Lower leg skin (tissue), 3 donors: Measurements from ENCODE around the gene SMOC1.

Experiments
- POLR2A ChIP-seq, 2 donors: fragments of 450-650 bp; IDR thresholded peaks; one replicate each; pipeline ENCODE4 v1.6.1; 2016 to 2017; ENCODE audit warnings: antibody characterized with exemption in 2 of 2, mild to moderate bottlenecking in 1 of 2, moderate library complexity in 1 of 2
- TF ChIP-seq, protein P1 (sequence below), 3 donors: fragments of 450-650 bp; IDR thresholded peaks; one replicate each; pipeline ENCODE4 v1.5.1; 2016; ENCODE audit warnings: antibody characterized with exemption in 3 of 3, mild to moderate bottlenecking in 3 of 3, moderate library complexity in 2 of 3

DNA sequence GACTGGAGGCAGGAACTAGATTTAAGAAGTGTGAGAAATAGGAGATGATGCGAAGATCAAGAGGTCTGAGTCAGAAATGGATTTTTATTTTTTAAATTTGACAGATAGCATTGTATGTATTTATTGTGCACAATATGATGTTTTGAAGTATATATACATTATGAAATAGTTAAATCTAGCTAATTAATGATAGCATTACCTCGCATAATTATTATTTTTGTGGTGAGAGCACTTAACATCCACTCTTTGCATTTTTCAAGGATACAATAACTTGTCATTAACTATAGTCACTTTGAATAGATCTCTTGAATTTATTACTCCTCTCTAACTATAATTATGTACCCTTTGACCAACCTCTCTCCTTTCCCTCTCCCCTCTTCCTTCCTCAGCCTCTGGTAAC lies 3.7 kb downstream of the SMOC1 start:
- TF ChIP-seq, protein P1, sequence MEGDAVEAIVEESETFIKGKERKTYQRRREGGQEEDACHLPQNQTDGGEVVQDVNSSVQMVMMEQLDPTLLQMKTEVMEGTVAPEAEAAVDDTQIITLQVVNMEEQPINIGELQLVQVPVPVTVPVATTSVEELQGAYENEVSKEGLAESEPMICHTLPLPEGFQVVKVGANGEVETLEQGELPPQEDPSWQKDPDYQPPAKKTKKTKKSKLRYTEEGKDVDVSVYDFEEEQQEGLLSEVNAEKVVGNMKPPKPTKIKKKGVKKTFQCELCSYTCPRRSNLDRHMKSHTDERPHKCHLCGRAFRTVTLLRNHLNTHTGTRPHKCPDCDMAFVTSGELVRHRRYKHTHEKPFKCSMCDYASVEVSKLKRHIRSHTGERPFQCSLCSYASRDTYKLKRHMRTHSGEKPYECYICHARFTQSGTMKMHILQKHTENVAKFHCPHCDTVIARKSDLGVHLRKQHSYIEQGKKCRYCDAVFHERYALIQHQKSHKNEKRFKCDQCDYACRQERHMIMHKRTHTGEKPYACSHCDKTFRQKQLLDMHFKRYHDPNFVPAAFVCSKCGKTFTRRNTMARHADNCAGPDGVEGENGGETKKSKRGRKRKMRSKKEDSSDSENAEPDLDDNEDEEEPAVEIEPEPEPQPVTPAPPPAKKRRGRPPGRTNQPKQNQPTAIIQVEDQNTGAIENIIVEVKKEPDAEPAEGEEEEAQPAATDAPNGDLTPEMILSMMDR (IDR thresholded peaks at IDR 0.05) = no peak
- TF ChIP-seq POLR2A (IDR thresholded peaks at IDR 0.05) = no peak
